HepG2 (cell line): ENCODE data around the gene PLD3.

Experiments
- BCL6 ChIP-seq: IDR thresholded peaks from 2 replicates; pipeline ENCODE4 v1.6.1; 2016; ENCODE audit warnings: missing genetic modification reagents, missing compliant biosample characterization
- CBX2 ChIP-seq, 2 experiments: fragments of 200-600 bp in 1 of 2; sonication (generic); formaldehyde crosslinking in 1 of 2; IDR thresholded peaks; 2 replicates each; pipeline versions ENCODE4 v1.7.0 to v1.8.1; 2018 to 2022; ENCODE audit warnings: low read depth in 2 of 2, low read length in 1 of 2, mild to moderate bottlenecking in 1 of 2, missing genetic modification reagents in 1 of 2
- JUN ChIP-seq: sonication (generic); formaldehyde crosslinking; IDR thresholded peaks from 2 replicates; pipeline ENCODE4 v1.4.0; 2020; ENCODE audit warnings: mild to moderate bottlenecking, missing genetic modification reagents
- JUND ChIP-seq: sonication (generic); formaldehyde crosslinking; IDR thresholded peaks from 2 replicates; pipeline ENCODE4 v1.8.0; 2022; ENCODE audit warnings: mild to moderate bottlenecking, missing genetic modification reagents
- KDM4B ChIP-seq: sonication (generic); formaldehyde crosslinking; IDR thresholded peaks from 2 replicates; pipeline ENCODE4 v1.4.0; 2020; ENCODE audit warnings: missing genetic modification reagents
- PTBP1 ChIP-seq: fragments of 200-400 bp; formaldehyde crosslinking; IDR thresholded peaks from 2 replicates; pipeline ENCODE4 v1.6.1; 2018; ENCODE audit warnings: low read length, low read depth; ENCODE audit not compliant: poor library complexity, severe bottlenecking
- ZBTB7B ChIP-seq: sonication (generic); formaldehyde crosslinking; IDR thresholded peaks from 2 replicates; pipeline ENCODE4 v1.4.0; 2020; ENCODE audit warnings: missing genetic modification reagents
- ZFP37 ChIP-seq: sonication (generic); formaldehyde crosslinking; IDR thresholded peaks from 2 replicates; pipeline ENCODE4 v1.4.0; 2020; ENCODE audit warnings: missing genetic modification reagents, borderline replicate concordance
- ZNF615 ChIP-seq: sonication (generic); formaldehyde crosslinking; IDR thresholded peaks from 2 replicates; pipeline ENCODE4 v1.5.0; 2020; ENCODE audit warnings: mild to moderate bottlenecking, missing genetic modification reagents, borderline replicate concordance
- TF ChIP-seq, protein P1 (sequence below): sonication (generic); formaldehyde crosslinking; IDR thresholded peaks from 2 replicates; pipeline ENCODE4 v1.5.0; 2020; ENCODE audit warnings: mild to moderate bottlenecking, missing genetic modification reagents, moderate library complexity

DNA sequence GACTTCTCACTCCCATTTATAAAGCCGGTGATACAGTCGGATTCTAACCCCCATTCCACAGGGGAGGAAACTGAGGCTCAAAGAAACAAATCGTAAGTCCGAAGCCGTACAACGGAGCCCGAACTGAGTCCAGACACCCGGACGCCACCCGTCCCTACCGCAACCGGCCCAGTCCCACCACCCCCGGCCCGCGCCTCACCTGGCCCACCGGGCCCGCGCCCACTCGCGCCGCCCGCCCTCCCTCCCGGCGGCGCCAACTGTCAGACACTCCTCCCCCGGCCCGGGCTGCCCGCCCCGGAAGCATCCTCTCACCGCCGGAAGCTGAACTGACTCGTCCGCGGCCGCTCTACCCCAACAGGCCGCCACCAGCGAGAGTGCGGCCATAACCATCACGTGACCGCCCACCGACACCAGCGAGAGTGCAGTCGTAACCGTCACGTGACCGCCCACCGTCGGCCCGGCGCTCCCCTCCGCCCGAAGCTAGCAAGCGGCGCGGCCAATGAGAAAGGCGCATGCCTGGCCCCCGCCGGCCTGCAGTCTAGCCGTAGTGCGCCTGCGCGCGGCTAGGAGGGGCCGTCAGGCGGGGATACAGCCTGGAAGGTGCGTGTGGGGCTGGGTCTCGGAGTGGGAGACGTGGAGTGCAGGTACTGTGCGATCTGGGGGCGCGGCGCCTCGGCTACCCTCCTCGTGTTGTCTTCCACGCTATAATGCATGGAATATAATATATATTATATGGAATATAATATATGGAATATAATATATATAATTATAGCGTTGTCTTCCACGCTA is at the start of gene PLD3, which contains the start of gene C19orf47:
- 0 out of 2 replicates have a peak, but pooled peaks have one; percentile 29 for TF ChIP-seq JUN (CRISPR knock-in tag)
- peak; percentile 59; the same call in 1 of the 2 replicates for TF ChIP-seq KDM4B (CRISPR knock-in tag)
- TF ChIP-seq, protein P1, sequence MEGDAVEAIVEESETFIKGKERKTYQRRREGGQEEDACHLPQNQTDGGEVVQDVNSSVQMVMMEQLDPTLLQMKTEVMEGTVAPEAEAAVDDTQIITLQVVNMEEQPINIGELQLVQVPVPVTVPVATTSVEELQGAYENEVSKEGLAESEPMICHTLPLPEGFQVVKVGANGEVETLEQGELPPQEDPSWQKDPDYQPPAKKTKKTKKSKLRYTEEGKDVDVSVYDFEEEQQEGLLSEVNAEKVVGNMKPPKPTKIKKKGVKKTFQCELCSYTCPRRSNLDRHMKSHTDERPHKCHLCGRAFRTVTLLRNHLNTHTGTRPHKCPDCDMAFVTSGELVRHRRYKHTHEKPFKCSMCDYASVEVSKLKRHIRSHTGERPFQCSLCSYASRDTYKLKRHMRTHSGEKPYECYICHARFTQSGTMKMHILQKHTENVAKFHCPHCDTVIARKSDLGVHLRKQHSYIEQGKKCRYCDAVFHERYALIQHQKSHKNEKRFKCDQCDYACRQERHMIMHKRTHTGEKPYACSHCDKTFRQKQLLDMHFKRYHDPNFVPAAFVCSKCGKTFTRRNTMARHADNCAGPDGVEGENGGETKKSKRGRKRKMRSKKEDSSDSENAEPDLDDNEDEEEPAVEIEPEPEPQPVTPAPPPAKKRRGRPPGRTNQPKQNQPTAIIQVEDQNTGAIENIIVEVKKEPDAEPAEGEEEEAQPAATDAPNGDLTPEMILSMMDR (CRISPR knock-in tag) = peak; percentile 21
- 0 out of 2 replicates have a peak, but pooled peaks have one; percentile 46 for TF ChIP-seq ZBTB7B
- TF ChIP-seq BCL6 = 0 out of 2 replicates have a peak, but pooled peaks have one; percentile 34
- no peak for TF ChIP-seq ZNF615 (CRISPR knock-in tag)
- TF ChIP-seq PTBP1 = no peak
- TF ChIP-seq CBX2 (IDR thresholded peaks at IDR 0.05; ENCODE audit: low read depth, low read length) = no peak
- no peak for TF ChIP-seq CBX2 (CRISPR knock-in tag; IDR thresholded peaks at IDR 0.05; ENCODE audit: low read depth)
- no peak for TF ChIP-seq JUND
- TF ChIP-seq ZFP37 = no peak
